ENCODE data around the gene TMEM176A.

DNA sequence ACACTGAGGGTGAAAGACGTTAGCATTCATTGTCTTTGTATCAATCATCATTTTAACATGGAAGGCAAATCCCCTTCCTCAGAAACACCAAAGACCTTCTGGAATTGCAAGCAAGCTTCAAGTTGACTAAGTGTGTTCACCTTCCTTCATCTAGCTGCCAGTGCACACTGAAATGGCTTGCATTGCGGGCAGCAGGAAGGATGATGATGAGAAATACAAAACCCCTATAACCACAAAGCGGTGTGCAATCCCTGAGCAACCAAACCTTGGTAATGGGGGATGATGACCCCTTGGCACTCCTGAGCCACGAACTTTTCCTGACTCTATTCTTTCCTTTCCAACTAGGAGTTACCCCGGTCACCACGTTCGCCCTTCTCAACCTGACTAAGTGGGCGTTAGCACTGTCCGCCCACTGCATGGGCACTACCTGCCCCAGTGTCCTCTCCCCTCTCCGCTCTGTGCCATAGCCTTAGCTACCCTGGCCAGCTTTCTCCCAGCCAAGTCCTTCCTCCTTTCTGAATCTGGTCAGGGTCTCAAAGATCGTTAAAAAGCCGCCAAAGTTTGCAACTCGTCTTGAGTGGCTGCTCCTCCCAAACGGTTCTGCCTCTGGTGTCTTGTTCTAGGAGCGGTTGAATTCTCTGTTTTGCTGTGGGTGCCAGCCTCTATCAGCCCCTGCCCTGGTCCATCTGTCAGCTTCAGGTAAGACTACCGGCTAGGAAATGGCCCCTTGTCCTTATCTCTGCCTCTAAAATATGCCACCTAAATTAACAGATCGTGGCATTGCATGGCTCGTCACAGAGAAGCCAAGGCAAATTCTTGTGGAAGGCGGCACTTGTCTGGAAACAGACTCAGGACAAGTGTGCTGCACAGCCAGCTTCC lies 51.2 kb downstream of the TMEM176A start:
- no peak for TF ChIP-seq POLR2AphosphoS5 (IDR thresholded peaks at IDR 0.05; ENCODE audit: low read depth, low read length)
- TF ChIP-seq POLR2A (IDR thresholded peaks at IDR 0.05; ENCODE audit: low read depth, low read length) = no peak

Measured in GM12892 (cell line).